CD4-positive, alpha-beta T cell treated with Interleukin-12 subunit alpha and Interleukin-12 subunit beta, for 1 hour (primary cell): ENCODE results near the gene WAC.
A peak's percentile ranks its signal among the peaks of the same experiment; 100 is the strongest.
"Not testable (repeated sequence)": the region's sequence is repeated elsewhere in the genome, so short reads cannot be mapped to it uniquely, and the experiment has no call there.

Experiments
- DNase-seq: peaks from one replicate; pipeline ENCODE4 v3.0.0-alpha.2; 2020

The WAC gene

DNA sequence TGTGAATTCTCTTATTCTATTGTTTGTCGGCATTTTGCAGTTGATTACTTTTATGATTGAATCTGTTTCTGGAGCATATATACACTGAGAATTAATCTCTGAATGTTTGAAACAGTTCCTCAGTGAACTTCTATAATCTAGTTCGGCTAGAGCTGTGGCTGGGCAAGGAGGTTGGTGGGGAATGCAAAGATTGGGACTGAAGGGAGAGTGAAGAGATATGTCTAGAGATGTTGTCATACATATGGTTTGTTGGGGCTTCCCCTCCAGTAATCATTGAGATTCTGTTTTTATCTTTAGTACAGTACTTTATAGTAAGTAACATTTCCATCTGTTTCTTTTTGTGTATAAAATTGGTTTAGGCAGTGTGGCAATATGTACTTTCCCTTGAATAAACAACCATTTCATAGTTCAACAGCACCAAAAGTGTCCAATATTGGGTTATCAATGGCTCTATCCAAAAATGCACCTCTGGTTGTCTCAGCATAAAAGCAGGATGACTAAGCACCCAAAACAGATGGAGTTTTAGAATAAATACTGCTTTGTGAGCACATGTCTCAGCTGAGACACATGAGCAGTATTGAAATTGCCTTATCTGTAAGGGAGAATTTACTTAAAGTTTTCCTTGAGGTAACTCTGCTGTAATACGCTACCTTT lies 36.7 kb downstream of the WAC start:
- no peak for DNase-seq

DNA sequence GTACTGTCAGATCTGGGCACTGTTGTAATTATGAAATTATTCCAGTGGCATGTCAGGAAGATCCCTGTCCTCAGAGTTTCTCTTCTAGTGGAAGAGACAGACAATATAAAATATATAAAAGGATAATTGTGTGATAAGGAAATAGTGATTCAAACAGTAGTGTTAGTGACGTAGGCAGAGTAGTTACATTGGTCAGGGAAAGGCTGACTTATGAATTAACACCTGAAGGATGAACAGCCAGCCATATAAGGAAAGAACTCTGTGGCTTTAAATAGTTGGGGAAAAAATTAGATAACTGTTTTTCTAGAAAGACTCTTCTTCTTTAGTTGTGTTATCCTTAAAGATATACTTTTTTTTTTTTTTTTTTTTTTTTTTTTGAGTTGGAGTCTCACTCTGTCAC lies 37.7 kb downstream of the WAC start:
- no peak for DNase-seq

GRCh38 chr10:28571265-28571664 lies 38.3 kb downstream of the WAC start:
- no peak for DNase-seq

GRCh38 chr10:28574214-28574613 lies 41.3 kb downstream of the WAC start:
- DNase-seq, result not testable (repeated sequence)

- DNase-seq, result no peak
These were observed 42.9 kb downstream of the WAC start for GRCh38 chr10:28575852-28576251.

- no peak for DNase-seq
These were observed 44.6 kb downstream of the WAC start for GRCh38 chr10:28577506-28577905.

GRCh38 chr10:28578454-28578853 lies 45.5 kb downstream of the WAC start:
- DNase-seq, result no peak

GRCh38 chr10:28580825-28581224 lies 47.9 kb downstream of the WAC start:
- no peak for DNase-seq

DNA sequence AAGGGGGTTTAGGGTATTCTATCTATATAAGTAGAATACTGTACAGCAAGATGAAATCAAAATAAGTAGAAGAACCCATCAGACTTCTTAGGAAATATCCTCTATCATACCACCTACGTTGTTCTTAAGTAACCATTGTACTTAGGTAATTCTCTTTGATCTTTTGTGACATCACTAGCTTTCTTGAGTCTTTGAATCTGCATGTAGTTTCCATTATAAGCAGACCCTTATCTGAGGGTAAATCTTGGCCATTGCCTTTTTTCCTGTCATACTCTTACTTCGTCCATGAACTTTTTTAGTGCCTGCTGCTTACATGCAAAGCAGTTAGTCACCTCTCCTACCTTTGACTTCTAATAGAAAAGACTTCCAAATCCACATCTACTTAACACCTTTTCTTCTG lies 49.0 kb downstream of the WAC start:
- DNase-seq, result no peak

DNA sequence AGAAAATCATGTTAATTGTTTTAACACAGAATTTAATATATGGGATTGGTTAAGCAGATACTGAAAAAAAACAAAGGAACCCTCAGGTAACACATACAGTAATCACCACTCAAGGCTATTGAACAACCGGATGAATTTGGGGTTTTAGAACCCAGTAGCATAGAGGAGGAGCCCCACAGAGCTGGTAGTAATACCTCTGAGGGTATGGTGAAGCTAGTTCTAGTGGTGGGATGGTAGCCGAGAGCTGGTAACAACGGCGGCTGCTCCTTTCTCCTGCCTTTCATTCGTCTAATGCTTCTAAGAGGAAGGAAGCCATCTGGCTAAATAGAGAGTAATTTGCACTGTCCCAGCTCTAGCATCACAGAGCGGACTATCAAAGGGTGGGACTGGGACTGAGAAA lies 52.2 kb downstream of the WAC start:
- DNase-seq, result no peak

GRCh38 chr10:28586176-28586575 lies 53.3 kb downstream of the WAC start:
- no peak for DNase-seq

DNA sequence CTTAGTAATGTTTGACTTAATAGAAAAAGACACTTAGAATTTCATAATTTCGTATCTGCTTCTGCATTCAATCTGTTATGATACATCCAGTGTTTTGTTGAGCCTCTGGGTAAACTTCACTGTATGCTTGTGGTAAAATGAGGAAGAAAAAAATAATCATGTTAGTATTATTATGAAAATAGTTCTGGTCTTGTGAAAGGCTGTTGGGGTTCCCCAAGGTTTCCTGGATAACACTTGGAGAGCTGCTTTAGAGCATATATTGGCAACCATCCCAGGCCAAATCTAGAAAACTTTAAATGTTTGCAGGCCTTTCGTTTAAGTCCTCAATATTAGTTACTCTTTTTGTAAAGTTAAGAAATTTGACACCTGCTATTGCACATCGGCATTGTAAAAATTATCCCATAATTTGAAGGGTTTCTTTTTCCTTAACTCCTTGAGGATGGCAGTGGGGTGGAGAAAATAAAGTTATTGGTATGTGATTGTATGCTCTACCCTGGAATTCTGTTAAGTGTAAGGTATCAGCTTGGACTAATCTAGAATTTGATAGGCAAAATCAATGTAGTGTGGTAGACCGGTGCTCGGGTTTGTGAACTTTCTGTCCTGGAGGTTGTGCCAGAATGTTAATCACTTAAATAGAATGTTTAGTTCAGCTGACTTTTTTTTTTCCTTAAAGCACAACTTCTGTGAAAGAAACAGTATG lies 54.5 kb downstream of the WAC start:
- DNase-seq, result no peak

- no peak for DNase-seq
These were observed 55.0 kb downstream of the WAC start for GRCh38 chr10:28587970-28588290.

DNA sequence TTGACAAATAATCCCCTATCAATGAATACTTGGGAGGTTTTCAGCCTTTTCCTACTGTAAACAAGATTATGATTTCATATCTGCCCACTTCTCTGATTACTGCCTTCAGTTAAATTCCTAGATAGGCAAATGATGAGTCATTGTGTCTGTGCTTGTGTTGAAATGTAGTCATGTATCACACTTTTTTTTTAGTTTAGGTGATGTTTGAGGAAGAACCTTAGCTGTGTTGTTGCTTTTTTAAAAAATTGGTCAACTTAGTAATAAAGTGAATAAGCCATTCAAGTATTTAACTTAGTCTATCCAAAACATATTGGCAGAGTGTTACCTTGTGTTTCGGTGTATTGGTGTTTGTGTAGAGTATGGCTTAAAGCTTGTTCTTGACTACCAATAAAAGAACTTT lies 60.0 kb downstream of the WAC start:
- DNase-seq, result no peak

- DNase-seq, result no peak
These were observed 60.9 kb downstream of the WAC start for GRCh38 chr10:28593811-28594210.

GRCh38 chr10:28594406-28594805 lies 61.5 kb downstream of the WAC start:
- peak; percentile 49 for DNase-seq

GRCh38 chr10:28595613-28596012 lies 62.7 kb downstream of the WAC start:
- no peak for DNase-seq

DNA sequence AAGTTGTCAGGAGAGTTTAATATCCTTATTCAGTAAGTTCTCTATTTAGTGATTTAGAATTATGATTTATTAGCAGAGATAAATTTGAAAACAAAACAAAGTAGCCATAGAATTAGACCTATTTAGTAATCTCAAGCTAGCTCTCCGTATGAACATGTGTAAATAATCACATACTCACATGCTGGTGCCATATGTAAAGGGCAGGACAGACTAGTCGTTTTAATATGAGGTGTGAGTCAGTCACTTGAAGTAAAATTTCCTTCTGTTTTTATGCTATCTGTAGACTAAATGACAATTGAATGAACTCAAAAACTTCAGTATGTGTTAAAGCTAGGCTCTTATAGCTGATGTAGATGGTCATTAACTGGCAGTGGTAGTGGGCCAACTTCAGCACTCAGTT lies 67.1 kb downstream of the WAC start:
- DNase-seq, result no peak

DNA sequence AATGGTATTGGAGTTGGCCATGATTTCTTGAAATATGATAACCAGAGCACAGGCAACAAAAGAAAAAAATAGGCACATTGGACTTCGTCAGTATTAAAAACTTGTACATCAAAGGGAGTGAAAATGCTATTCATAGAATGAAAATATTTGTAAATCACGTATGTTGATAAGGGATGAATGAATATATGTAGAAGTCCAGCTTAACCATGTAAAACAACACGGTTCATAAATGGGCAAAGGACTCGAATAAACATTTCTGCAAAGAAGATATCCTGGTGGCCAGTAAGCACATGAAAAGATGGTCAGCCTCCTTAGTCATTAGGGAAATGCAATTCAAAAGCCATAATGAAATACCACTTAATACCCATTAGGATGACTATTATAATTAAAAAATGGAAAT lies 68.1 kb downstream of the WAC start:
- DNase-seq, result no peak

GRCh38 chr10:28604567-28605536 lies 71.9 kb downstream of the WAC start:
- no peak for DNase-seq

DNA sequence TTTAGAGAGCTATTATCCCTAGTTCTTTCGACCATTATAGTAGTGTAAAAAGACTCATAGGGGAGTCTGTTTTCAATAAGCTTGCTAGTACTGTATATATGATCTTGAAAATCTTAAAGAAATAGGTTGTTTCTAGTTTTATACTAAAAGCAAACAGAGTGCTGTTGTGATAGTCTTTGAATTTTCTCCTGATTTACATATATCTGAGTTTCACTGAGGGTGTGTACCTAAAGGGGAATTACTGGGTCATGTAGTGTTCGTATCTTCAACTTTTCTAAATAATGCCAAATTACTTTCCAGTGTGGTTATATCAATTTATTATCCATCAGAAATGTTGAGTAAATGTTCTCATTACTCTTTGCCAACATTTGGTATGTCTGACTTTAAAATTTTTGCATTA lies 73.7 kb downstream of the WAC start:
- no peak for DNase-seq

DNA sequence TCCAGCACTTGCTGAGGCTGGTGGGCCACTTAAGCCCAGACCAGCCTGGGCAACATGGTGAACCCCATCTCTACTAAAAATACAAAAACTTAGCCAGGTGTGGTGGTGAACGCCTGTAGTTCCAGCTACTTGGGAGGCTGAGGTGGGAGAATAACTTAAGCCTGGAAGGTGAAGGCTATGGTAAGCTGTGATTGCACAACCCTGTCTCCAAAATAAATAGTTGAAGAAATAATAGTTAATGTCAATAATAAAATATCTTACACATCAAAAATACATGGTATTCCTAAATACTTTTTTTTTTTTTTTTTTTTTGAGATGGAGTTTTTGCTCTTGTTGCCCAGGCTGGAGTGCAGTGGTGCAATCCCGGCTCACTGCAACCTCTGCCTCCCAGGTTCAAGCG lies 76.7 kb downstream of the WAC start:
- not testable (repeated sequence) for DNase-seq

GRCh38 chr10:28612877-28613276 lies 80.0 kb downstream of the WAC start:
- DNase-seq, result no peak

GRCh38 chr10:28616514-28616913 lies 83.6 kb downstream of the WAC start:
- DNase-seq, result no peak
